Bronchial epithelial cell (primary cell): ENCODE results near the gene MRPS10. TPM values are rescaled to one million over a fixed set of nuclear protein-coding genes. Genes with fewer than 3 reads are reported as not detected.
A peak's percentile ranks its signal among the peaks of the same experiment; 100 is the strongest.

Source experiments
- DNase-seq: peaks from one replicate; pipeline ENCODE4 v3.0.0-alpha.2; 2010; ENCODE audit warnings: low read depth
- FAIRE-seq: peaks from 2 replicates; lab custom pipeline; 2011; peaks lifted over from hg19 to GRCh38; lab: Jason Lieb, UNC
- H3K27me3 ChIP-seq: 2 replicates; pipeline ENCODE4 v1.5.1; 2011; ENCODE audit warnings: low read length; ENCODE audit not compliant: control insufficient read depth, insufficient read depth
- H3K36me3 ChIP-seq: 2 replicates; pipeline ENCODE4 v1.5.1; 2011; ENCODE audit warnings: low read length; ENCODE audit not compliant: control insufficient read depth, insufficient read depth
- H3K4me3 ChIP-seq: 2 replicates; pipeline ENCODE4 v1.5.1; 2011; ENCODE audit warnings: mild to moderate bottlenecking, low read depth, low read length, control low read depth
- CTCF ChIP-seq: IDR thresholded peaks from 2 replicates; pipeline ENCODE4 v1.5.1; 2011; ENCODE audit warnings: mild to moderate bottlenecking, moderate library complexity, low read length, control low read depth, inconsistent platforms; ENCODE audit not compliant: insufficient read depth, severe bottlenecking
- total RNA-seq: library from RNA; depleted of rRNA; stranded (reverse); fragments of >200 nt; gene quantifications from 2 replicates; pipeline ENCODE4 v1.2.1, GENCODE V29; 2014

MRPS10 gene
- total RNA-seq, 1 donor from 2014 or later: 71.6 TPM

DNA sequence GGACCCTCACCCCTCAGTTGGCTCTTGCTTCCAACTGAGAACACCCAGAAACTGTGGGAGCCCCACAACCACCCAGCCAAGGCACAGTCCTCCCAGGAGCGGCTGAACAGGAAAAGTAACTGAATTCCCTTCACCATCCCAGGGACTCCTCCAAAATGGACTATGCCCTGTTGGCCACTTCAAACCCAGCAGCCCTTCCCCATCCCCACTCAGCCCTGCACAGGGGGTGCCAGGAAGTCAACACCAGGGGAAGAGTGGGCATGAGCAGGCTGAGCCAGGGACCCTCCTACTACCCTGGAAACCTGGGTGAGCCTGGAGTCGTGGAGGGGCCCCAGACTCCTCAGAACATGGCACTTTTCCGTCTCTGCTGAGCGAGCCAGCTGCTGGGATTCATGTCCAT lies 33.2 kb downstream of the MRPS10 start:
- no peak for FAIRE-seq
- no peak for TF ChIP-seq CTCF

GRCh38 chr6:42182101-42182500 lies 35.6 kb downstream of the MRPS10 start:
- Histone ChIP-seq H3K4me3 (no peak overlapping the region), H3K27me3 (no peaks in the 10 kb centered on the region), H3K36me3 (no peaks in the 10 kb centered on the region)
- DNase-seq (no peak), FAIRE-seq (no peak)
- no peak for TF ChIP-seq CTCF

More for the DNA sequence above, 33.2 kb downstream of the MRPS10 start:
- H3K36me3 ChIP-seq: no peaks in the 10 kb centered on the region
- H3K4me3 ChIP-seq: no peak overlapping the region
- DNase-seq: no peak
- no peaks in the 10 kb centered on the region for H3K27me3 ChIP-seq

- DNase-seq: peak; percentile 33
Observed at GRCh38 chr6:42179945-42180313, 37.7 kb downstream of the MRPS10 start.

DNA sequence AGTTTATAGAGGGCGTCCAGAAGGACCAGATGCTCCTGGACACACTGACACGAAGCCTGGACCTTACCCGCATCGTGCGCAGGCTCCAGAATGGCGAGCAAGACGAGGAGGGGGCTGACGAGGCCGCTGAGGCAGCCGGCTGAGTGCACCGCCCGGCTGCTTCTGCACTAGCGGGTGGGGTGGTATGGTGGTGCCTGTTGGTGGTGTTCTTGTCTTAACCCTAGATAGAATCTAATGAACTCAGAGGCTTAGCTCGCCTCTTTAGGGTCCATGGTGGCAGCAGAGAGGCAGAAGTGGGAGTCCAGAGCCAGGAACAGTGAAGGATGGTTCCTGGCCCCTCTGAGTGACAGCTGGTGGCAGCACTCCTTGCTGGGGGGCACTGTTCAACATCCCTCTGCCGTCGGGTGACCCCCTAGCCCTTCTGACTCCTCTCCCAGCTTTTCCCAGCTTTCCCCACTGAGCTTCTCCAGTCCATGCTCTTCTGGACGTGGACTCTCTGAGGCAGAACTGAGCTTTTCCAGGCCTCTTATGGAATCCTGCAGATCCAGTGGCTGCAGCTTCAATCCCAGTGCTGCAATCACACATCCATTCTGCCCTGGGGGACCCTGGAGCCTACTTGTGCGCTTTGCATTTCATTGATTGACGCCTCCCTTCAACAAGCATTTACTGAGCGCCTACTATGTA lies 38.3 kb downstream of the MRPS10 start:
- no peak for TF ChIP-seq CTCF
- Histone ChIP-seq H3K4me3 (no peak overlapping the region), H3K36me3 (no peaks in the 10 kb centered on the region), H3K27me3 (no peaks in the 10 kb centered on the region)
- DNase-seq (no peak), FAIRE-seq (no peak)

More at GRCh38 chr6:42179945-42180313, 37.7 kb downstream of the MRPS10 start:
- no peak for TF ChIP-seq CTCF
- Histone ChIP-seq H3K4me3 (no peak overlapping the region), H3K27me3 (no peaks in the 10 kb centered on the region), H3K36me3 (no peaks in the 10 kb centered on the region)
- FAIRE-seq: no peak

DNA sequence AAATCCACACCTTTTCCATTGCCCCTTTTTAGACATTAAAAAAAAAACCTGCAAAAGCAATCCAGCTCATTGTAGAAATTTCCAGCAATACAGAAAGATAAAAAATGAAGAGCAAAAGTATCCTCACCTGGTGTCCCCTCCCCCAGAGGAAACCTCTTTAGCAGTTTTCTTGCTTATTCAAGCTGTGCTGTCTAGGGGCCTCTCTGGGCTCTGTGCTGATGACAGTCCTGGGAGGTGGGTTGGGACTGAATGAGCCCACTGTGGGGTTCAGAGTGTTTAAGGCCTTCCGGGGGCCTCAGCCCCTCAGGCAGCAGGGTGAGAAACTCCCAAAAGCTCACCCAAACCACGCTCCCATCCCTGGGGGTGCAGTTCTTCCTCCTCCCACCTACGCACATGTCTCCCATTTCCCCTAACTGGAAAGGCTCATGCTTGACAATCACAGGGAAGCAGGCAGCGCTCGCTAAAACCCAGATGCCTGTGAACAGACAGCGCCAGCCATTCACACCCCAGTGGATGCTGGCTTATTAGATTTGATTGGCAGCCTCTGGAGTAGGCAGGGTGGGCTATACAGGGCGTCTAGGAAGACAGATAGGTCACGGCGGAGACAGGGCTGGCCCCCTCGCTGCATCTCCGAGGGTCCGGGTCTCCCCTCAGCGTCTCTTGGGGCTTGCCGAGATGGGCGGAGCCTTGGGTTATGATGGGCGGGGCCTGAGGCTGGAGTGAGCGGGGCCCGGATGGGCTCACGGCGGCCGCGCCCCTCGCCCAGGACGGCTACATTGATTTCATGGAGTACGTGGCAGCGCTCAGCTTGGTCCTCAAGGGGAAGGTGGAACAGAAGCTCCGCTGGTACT lies 39.9 kb downstream of the MRPS10 start:
- FAIRE-seq (no peak), DNase-seq (no peak)
- Histone ChIP-seq H3K27me3 (no peaks in the 10 kb centered on the region), H3K36me3 (no peaks in the 10 kb centered on the region), H3K4me3 (no peak overlapping the region)
- no peak for TF ChIP-seq CTCF
